HG02571 (cell line): ENCODE results near the gene ADAM33.

Source experiments
- ATAC-seq: cut with Tn5 transposase; IDR thresholded peaks from one replicate; pipeline ENCODE4 v1.9.1; 2021; ENCODE audit warnings: mild to moderate bottlenecking, moderate library complexity; ENCODE audit not compliant: unreplicated experiment

Gene ADAM33

GRCh38 chr20:3689978-3690377, 8.2 kb upstream of the ADAM33 start:
- no peak for ATAC-seq

- ATAC-seq: no peak
Observed at GRCh38 chr20:3687655-3688054, 5.8 kb upstream of the ADAM33 start.

- ATAC-seq: no peak
Observed at GRCh38 chr20:3686867-3687321, 5.1 kb upstream of the ADAM33 start.

- no peak for ATAC-seq
Observed at GRCh38 chr20:3686421-3686820, 4.6 kb upstream of the ADAM33 start.

- ATAC-seq: no peak
Observed at GRCh38 chr20:3685341-3685740, 3.5 kb upstream of the ADAM33 start.

GRCh38 chr20:3681352-3681930, 369 bp downstream of the ADAM33 start:
- ATAC-seq: no peak

- no peak for ATAC-seq
Observed at GRCh38 chr20:3680701-3681351, 984 bp downstream of the ADAM33 start.

GRCh38 chr20:3679749-3680700, 1.8 kb downstream of the ADAM33 start:
- no peak for ATAC-seq

- no peak for ATAC-seq
Observed at GRCh38 chr20:3678856-3679720, 2.7 kb downstream of the ADAM33 start.

- no peak for ATAC-seq
Observed at GRCh38 chr20:3678198-3678597, 3.6 kb downstream of the ADAM33 start.

- no peak for ATAC-seq
Observed at GRCh38 chr20:3677733-3678132, 4.1 kb downstream of the ADAM33 start.

- ATAC-seq: no peak
Observed at GRCh38 chr20:3674995-3675900, 6.6 kb downstream of the ADAM33 start.

GRCh38 chr20:3674447-3674846, 7.4 kb downstream of the ADAM33 start:
- ATAC-seq: no peak

GRCh38 chr20:3673221-3674070, 8.4 kb downstream of the ADAM33 start:
- ATAC-seq: no peak

- ATAC-seq: no peak
Observed at GRCh38 chr20:3672547-3673171, 9.2 kb downstream of the ADAM33 start.

- no peak for ATAC-seq
Observed at GRCh38 chr20:3671986-3672546, 9.7 kb downstream of the ADAM33 start.

GRCh38 chr20:3670945-3671344, 10.9 kb downstream of the ADAM33 start:
- ATAC-seq: no peak

- no peak for ATAC-seq
Observed at GRCh38 chr20:3670511-3670910, 11.3 kb downstream of the ADAM33 start.
